HFF-Myc (cell line): ENCODE measurements around the gene DNAH14.
"Not testable (repeated sequence)": the region's sequence is repeated elsewhere in the genome, so short reads cannot be mapped to it uniquely, and the experiment has no call there.

Experiments
- DNase-seq: peaks from one replicate; pipeline ENCODE4 v3.0.0-alpha.2; 2011; ENCODE audit warnings: low read depth; ENCODE audit errors: extremely low read depth
- H3K4me3 ChIP-seq: replicated peaks from 2 replicates; pipeline ENCODE4 v1.5.1; 2011; ENCODE audit warnings: low read depth, mild to moderate bottlenecking, control low read depth, low read length
- TF ChIP-seq, protein P1 (sequence below): IDR thresholded peaks from 2 replicates; pipeline ENCODE4 v1.5.1; 2012; ENCODE audit warnings: mild to moderate bottlenecking, low read depth, low read length, control low read depth; ENCODE audit errors: missing control alignments

Gene DNAH14

DNA sequence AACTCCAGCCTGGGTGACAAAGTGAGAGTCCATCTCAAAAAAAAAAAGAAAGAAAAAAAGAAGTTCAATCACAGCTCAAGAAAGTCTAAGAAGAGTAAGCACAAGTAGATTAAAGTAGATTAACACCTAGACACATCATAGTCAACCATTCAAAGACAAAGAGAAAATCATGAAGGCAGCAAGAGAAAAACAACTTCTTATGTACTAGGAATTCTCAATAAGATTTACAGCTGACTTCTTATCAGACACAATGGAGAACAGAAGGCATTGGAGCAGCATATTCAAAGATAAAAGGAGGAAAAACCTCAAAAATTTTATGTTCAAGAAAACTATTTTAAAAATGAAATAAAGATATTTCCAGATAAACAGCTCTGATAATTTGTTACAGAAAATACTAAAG is 351.1 kb downstream of the DNAH14 start:
- TF ChIP-seq, protein P1, sequence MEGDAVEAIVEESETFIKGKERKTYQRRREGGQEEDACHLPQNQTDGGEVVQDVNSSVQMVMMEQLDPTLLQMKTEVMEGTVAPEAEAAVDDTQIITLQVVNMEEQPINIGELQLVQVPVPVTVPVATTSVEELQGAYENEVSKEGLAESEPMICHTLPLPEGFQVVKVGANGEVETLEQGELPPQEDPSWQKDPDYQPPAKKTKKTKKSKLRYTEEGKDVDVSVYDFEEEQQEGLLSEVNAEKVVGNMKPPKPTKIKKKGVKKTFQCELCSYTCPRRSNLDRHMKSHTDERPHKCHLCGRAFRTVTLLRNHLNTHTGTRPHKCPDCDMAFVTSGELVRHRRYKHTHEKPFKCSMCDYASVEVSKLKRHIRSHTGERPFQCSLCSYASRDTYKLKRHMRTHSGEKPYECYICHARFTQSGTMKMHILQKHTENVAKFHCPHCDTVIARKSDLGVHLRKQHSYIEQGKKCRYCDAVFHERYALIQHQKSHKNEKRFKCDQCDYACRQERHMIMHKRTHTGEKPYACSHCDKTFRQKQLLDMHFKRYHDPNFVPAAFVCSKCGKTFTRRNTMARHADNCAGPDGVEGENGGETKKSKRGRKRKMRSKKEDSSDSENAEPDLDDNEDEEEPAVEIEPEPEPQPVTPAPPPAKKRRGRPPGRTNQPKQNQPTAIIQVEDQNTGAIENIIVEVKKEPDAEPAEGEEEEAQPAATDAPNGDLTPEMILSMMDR, result no peak
- no peak for DNase-seq
- H3K4me3 ChIP-seq, result no peak overlapping the region

DNA sequence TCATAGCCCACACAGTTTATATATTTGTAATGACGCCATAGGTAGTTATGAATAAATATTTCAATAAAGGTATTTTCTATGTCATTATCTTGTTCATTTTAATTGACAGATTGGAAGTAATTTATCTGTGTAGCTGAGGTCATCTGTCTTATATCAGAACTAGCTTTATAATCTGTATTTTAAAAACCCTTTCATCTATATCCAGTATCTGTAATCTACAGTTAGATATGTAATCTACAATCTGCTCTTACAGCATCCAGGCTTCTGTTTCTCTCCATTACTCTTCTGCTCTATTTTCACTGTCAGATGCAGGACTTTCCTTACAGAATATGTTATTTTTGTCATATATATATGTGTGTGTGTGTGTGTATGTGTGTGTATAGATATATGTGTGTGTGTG is 360.8 kb downstream of the DNAH14 start:
- H3K4me3 ChIP-seq, result no peak overlapping the region
- TF ChIP-seq, protein P1, result no peak
- no peak for DNase-seq

DNA sequence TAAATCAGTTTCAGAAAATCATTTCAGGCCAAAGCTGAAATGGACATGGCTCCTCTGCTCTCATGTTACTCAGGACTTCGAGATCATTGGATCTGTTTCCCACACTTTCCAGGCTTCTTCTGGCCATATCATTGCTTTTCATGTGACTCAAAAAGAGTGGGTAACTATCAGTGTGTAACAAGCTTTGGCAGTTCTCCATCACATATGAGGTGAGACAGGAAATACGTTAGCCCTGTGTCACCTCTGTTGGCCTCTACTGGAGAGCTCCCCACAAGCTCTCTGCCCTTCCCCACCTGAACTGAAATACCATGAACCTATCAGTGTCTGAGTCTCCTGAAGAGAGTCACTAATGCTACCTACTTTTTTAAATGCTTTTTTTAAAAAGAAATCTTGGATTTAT is 370.1 kb downstream of the DNAH14 start:
- TF ChIP-seq, protein P1, result no peak
- no peak overlapping the region for H3K4me3 ChIP-seq
- DNase-seq, result no peak

DNA sequence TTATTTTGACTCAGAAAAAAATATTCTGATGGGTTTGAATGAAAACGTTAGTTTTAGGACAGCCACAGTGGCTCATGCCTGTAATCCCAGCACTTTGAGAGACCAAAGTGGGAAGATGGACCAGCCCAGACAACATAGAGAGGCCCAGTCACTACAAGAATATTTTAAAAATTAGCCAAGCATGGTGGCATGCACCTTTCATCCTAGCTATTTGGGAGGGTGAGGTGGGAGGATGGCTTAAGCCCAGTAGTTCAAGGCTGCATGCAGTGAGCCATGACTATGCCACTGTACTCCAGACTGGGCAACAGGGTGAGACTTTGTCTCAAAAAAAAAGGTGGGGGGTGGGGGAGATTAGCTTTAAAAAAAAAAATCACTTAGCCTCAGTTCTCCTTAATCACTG is 370.9 kb downstream of the DNAH14 start:
- no peak for DNase-seq
- TF ChIP-seq, protein P1, result no peak
- no peak overlapping the region for H3K4me3 ChIP-seq

DNA sequence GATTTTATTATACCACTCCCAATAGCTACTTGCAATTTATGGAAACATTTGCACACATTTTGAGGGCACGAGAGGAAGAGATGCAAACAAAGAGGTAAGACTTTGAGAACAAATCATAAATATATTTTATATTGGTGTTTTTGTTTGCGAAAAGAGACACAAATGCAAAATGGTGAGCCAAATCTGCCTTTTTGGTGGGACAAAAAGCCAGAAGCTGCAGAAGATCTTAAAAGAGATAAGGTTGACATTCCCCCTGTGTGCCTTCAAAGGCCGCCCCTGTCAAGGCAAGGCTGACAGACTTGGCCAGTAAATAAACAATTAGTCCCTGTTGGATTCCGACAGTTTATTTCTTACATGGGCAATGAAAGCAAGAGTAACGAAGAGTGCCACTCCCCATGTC is 375.5 kb downstream of the DNAH14 start:
- TF ChIP-seq, protein P1, result no peak
- H3K4me3 ChIP-seq, result no peak overlapping the region
- no peak for DNase-seq

DNA sequence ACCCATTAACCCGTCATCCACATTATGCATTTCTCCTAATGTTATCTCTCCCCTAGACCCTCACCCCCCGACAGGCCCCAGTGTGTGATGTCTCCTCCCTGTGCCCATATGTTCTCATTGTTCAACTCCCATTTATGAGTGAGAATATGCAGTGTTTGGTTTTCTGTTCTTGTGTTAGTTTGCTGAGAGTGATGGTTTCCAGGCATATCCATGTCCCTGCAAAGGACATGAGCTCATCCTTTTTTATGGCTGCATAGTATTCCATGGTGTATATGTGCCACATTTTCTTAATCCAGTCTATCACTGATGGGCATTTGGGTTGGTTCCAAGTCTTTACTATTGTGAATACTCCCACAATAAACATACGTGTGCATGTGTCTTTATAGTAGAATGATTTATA is 381.1 kb downstream of the DNAH14 start:
- not testable (repeated sequence) for DNase-seq, H3K4me3 ChIP-seq

DNA sequence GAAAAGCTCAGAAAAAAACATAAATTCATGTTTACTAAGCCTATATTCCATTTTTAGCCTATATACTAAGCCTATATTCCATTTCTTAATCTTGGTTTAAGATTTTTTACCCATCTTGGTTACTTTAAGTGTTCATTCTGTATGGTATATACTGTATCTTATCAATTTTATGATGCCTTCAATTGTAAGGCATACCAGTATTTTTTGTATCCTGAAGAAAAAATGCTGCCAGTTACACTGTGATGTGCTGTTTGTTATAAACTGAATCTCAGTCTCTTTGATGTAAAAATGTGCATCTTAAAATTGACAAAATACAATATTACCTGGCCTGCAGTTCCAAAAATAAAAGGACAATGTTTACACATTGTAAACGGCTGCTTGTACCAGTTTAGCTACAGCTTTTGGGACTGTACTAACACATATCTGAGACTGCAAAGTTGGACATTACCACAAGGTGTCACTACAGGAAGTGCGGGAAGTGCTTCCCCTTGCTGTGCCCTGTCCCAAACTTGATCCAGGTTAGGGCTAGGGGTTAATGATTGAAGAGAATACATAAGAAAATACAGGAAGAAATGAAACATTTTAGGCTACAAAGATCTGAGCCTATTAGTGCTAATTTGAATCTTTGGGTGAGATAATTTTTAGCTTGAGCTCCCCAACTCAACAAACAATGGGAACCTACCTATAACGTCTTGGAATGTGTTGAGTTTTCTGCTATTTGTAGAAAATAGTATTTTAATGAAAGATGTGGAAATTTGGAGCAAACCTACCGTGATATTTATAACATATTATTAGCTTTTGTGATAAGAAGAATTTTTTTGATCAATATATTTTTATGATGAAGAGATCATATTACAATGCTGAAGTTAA is 389.5 kb downstream of the DNAH14 start:
- TF ChIP-seq, protein P1, result peak; percentile 80
- H3K4me3 ChIP-seq, result no peak overlapping the region
- peak; percentile 21 for DNase-seq
